ENCODE measurements around the gene ALDH16A1.

DNA sequence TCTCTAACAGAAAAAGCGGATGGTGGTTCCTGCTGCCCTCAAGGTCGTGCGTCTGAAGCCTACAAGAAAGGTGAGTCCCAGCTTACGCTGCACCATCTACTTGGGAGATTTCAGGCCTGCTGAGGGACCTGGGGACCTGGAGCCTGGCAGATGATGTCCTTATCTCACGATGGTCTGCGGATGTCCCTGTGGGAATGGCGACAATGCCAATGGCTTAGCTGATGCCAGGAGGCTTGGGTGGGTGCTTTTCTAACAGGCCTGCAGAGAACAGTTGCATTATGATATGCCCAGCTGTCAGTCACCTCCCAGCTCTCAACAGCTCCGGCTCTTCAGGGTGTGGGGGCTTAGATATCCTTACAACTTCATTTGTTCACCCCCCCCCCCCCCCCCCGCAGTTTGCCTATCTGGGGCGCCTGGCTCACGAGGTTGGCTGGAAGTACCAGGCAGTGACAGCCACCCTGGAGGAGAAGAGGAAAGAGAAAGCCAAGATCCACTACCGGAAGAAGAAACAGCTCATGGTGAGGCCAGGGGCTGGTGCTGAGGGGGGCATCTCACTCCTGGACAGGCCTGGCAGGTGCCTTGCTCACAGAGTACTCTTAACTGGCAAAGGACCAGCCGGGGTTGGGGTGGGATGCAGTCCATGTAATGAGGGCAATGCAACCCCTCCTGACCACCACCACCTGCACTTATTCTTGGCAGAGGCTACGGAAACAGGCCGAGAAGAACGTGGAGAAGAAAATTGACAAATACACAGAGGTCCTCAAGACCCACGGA is 38.2 kb downstream of the ALDH16A1 start:
- TF ChIP-seq, protein P1, sequence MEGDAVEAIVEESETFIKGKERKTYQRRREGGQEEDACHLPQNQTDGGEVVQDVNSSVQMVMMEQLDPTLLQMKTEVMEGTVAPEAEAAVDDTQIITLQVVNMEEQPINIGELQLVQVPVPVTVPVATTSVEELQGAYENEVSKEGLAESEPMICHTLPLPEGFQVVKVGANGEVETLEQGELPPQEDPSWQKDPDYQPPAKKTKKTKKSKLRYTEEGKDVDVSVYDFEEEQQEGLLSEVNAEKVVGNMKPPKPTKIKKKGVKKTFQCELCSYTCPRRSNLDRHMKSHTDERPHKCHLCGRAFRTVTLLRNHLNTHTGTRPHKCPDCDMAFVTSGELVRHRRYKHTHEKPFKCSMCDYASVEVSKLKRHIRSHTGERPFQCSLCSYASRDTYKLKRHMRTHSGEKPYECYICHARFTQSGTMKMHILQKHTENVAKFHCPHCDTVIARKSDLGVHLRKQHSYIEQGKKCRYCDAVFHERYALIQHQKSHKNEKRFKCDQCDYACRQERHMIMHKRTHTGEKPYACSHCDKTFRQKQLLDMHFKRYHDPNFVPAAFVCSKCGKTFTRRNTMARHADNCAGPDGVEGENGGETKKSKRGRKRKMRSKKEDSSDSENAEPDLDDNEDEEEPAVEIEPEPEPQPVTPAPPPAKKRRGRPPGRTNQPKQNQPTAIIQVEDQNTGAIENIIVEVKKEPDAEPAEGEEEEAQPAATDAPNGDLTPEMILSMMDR (IDR thresholded peaks at IDR 0.05; ENCODE audit: low read depth, low read length, poor library complexity, severe bottlenecking), result no peak
- no peak for TF ChIP-seq EZH2phosphoT487 (IDR thresholded peaks at IDR 0.05; ENCODE audit: borderline replicate concordance, low read length)

Measured in DOHH2 (cell line).